A549 treated with AZD9567 at 1 μM for 4 hours (cell line): ENCODE results near the gene VRK1. TPM values are rescaled to one million over a fixed set of nuclear protein-coding genes. Genes with fewer than 3 reads are reported as not detected.

Experiments used
- total RNA-seq: library from RNA; stranded (reverse); fragments of 200-300 nt; extraction: Qiagen RNA extraction; gene quantifications from 5 replicates; pipeline ENCODE4 v1.2.3, GENCODE V29; 2022; ENCODE audit not compliant: insufficient read depth

Gene VRK1, protein sequence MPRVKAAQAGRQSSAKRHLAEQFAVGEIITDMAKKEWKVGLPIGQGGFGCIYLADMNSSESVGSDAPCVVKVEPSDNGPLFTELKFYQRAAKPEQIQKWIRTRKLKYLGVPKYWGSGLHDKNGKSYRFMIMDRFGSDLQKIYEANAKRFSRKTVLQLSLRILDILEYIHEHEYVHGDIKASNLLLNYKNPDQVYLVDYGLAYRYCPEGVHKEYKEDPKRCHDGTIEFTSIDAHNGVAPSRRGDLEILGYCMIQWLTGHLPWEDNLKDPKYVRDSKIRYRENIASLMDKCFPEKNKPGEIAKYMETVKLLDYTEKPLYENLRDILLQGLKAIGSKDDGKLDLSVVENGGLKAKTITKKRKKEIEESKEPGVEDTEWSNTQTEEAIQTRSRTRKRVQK
- total RNA-seq, result 21.1 to 36.4 TPM (median 25.4 TPM) in 5 replicates

DNA sequence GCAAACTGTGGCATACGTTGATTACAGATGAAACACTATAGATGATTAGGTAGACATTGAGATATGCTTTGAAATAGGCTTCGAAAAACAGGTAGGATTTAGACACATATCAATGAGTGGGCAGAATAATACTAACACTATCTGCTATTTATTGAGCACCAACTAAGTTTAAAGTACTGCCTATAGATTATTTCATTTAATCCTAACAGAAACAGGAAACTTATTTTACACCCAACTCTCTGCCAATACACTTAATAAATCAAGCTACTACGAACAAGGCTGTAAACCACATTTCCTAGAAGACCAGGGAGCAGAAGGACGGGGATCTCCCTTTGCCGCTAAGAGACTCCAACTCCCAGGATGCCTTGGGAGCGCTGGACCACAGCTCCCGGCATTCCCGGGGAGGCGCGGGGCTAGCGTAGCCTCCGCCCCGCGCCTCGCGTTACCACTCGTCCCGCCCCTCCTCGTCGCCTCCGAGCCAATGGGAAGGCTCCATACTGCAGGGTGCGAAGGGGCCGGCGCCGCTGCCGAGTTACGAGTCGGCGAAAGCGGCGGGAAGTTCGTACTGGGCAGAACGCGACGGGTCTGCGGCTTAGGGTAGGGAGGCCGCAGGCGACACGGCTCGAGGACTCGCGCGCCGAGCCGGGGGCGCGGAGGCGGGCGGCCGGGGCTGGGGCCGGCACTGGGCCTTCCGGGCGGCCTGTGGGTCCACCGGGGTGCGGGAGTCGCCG lies at the start of gene VRK1:
VRK1 (plus strand) TSS at position 532 of the 731 bp plus-strand sequence. CDS start 36,090 bp downstream, outside the sequence.

